ENCODE data around the gene TMEM121B. TPM values are rescaled to one million over a fixed set of nuclear protein-coding genes. Genes with fewer than 3 reads are reported as not detected.

TMEM121B gene
- total RNA-seq, result 0.12 TPM in 1 of 2 replicates, not detected in the other
- 0.07 TPM for total RNA-seq (2013)
- 0.04 TPM in 1 of 2 replicates, not detected in the other for polyA plus RNA-seq
- not detected in 2 replicates for polyA minus RNA-seq

GRCh38 chr22:17121233-17122195 lies at the start of gene TMEM121B:
Gene TMEM121B (minus strand): TSS chr22:17121360. CDS start chr22:17121127, 233 bp downstream.
- Mint-ChIP-seq H3K27ac (no peak within 1 kb of the TSS), H3K9me3 (ENCODE audit: insufficient read depth) (no peaks in the 10 kb centered on the region), H3K27me3 (peaks cover 22% of the 10 kb centered on the region), H3K4me3 (peak within 1 kb of the TSS; percentile 69), H3K4me1 (peaks cover 33% of the 10 kb centered on the region)
- Histone ChIP-seq H3K9me3 (ENCODE audit: control extremely low read depth in 1 of 3, control insufficient read depth in 2 of 3, insufficient read depth in 1 of 3, low read length in 2 of 3) (peaks cover 0 to 14% (median 0%) of the 10 kb centered on the region in 3 donors), H3K4me1 (ENCODE audit: control insufficient read depth in 2 of 2, insufficient read depth in 2 of 2, low read length in 2 of 2) (peaks cover 34% of the 10 kb centered on the region in 2 donors), H3K27me3 (replicated peaks in 1 of 4; ENCODE audit: control extremely low read depth in 1 of 4, control insufficient read depth in 3 of 4, insufficient read depth in 4 of 4, low read length in 3 of 4) (peaks cover 0 to 38% (median 13%) of the 10 kb centered on the region in 4 experiments), H3K4me2 (replicated peaks; ENCODE audit: low read depth, low read length, poor library complexity, severe bottlenecking) (peak within 1 kb of the TSS; percentile 84), H3K4me3 (ENCODE audit: control extremely low read depth in 1 of 5, extremely low read depth in 1 of 5, insufficient read depth in 1 of 5, low read depth in 2 of 5, low read length in 4 of 5) (peak within 1 kb of the TSS in 3 of 5 experiments; percentile 11 to 41 (median 30)), H3K9ac (ENCODE audit: low read length) (peak within 1 kb of the TSS; percentile 35), H3K79me2 (ENCODE audit: control insufficient read depth, insufficient read depth, low read length) (no peaks in the 10 kb centered on the region), H4K20me1 (ENCODE audit: control insufficient read depth, insufficient read depth, low read length, poor library complexity, severe bottlenecking) (no peaks in the 10 kb centered on the region), H3K36me3 (replicated peaks in 1 of 2; ENCODE audit: control extremely low read depth in 1 of 2, control insufficient read depth in 1 of 2, extremely low read depth in 1 of 2, insufficient read depth in 2 of 2, low read length in 1 of 2) (no peaks in the 10 kb centered on the region), H3K27ac (ENCODE audit: low read length in 2 of 2) (no peak within 1 kb of the TSS), H2AFZ (ENCODE audit: insufficient read depth, low read depth, low read length, poor library complexity, severe bottlenecking) (peak within 1 kb of the TSS; percentile 28)
- 12% methylated on average over 54 of the region's 69 CpGs for WGBS (ENCODE audit: insufficient coverage)
- POLR2A ChIA-PET, result no interaction called here
- intact Hi-C loops (cut with micrococcal nuclease), result no loop called here
- ATAC-seq (ENCODE audit: low read depth) (no peak), DNase-seq (no peak)
- CTCF ChIA-PET, result no interaction called here
- no peak for TF ChIP-seq EZH2 (IDR thresholded peaks at IDR 0.05; ENCODE audit: borderline replicate concordance, insufficient read depth, low read depth, low read length, poor library complexity, severe bottlenecking)
- TF ChIP-seq CTCF (IDR thresholded peaks at IDR 0.05), result no peak

DNA sequence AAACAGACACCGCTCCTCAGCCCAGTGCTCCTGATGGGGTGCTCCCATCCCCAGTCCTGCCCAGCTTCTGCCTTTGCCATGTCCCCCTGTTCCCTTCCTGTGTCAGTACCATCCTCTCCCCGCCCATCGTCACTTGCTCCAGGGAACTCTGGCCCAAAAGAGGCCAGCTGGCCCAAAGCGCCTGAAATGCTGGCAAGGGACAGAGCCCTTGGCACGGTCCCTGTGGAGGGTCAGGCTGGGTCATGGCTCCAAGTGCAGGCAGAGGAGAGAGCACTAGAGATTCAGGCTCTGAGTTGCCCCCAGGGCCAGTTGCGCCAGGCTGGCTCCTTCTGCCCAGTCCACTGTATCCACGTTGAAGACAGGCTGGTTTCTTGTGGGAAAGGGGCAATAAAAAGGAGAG lies 46.3 kb upstream of the TMEM121B start:
- Histone ChIP-seq H4K20me1 (ENCODE audit: control insufficient read depth, insufficient read depth, low read length, poor library complexity, severe bottlenecking) (no peaks in the 10 kb centered on the region), H3K27ac (ENCODE audit: low read length in 2 of 2) (no peak overlapping the region), H3K4me2 (replicated peaks; ENCODE audit: low read depth, low read length, poor library complexity, severe bottlenecking) (no peak overlapping the region), H3K9ac (ENCODE audit: low read length) (no peak overlapping the region), H3K9me3 (ENCODE audit: control extremely low read depth in 1 of 3, control insufficient read depth in 2 of 3, insufficient read depth in 1 of 3, low read length in 2 of 3) (no peaks in the 10 kb centered on the region), H3K36me3 (replicated peaks in 1 of 2; ENCODE audit: control extremely low read depth in 1 of 2, control insufficient read depth in 1 of 2, extremely low read depth in 1 of 2, insufficient read depth in 2 of 2, low read length in 1 of 2) (no peaks in the 10 kb centered on the region), H3K27me3 (replicated peaks in 1 of 4; ENCODE audit: control extremely low read depth in 1 of 4, control insufficient read depth in 3 of 4, insufficient read depth in 4 of 4, low read length in 3 of 4) (no peaks in the 10 kb centered on the region), H3K4me1 (ENCODE audit: control insufficient read depth in 2 of 2, insufficient read depth in 2 of 2, low read length in 2 of 2) (peaks cover 2 to 11% of the 10 kb centered on the region in 2 donors), H3K79me2 (ENCODE audit: control insufficient read depth, insufficient read depth, low read length) (no peaks in the 10 kb centered on the region), H2AFZ (ENCODE audit: insufficient read depth, low read depth, low read length, poor library complexity, severe bottlenecking) (no peak overlapping the region), H3K4me3 (ENCODE audit: control extremely low read depth in 1 of 5, extremely low read depth in 1 of 5, insufficient read depth in 1 of 5, low read depth in 2 of 5, low read length in 4 of 5) (no peak overlapping the region)
- ATAC-seq (ENCODE audit: low read depth) (no peak), DNase-seq (no peak)
- WGBS (ENCODE audit: insufficient coverage), result 95% methylated on average over 5 of the region's 7 CpGs
- H3K27ac Mint-ChIP-seq, result no peak overlapping the region
- intact Hi-C loops (cut with micrococcal nuclease), result no loop called here
- H3K4me3 Mint-ChIP-seq, result no peak overlapping the region
- POLR2A ChIA-PET, result no interaction called here
- TF ChIP-seq CTCF (IDR thresholded peaks at IDR 0.05), result no peak
- no peak for TF ChIP-seq EZH2 (IDR thresholded peaks at IDR 0.05; ENCODE audit: borderline replicate concordance, insufficient read depth, low read depth, low read length, poor library complexity, severe bottlenecking)
- peaks cover 8% of the 10 kb centered on the region for H3K4me1 Mint-ChIP-seq
- CTCF ChIA-PET, result interaction anchor here (0.6 to 12.3 kb wide), 2 partner anchors 99 to 334 kb away, joined by 4 to 302 read pairs; no protein-coding TSS in a partner anchor
- H3K9me3 Mint-ChIP-seq (ENCODE audit: insufficient read depth), result no peaks in the 10 kb centered on the region
- peaks cover 3% of the 10 kb centered on the region for H3K27me3 Mint-ChIP-seq
